Nephron (organoid): ENCODE measurements around the gene ZNF91.

Experiments used
- H3K27ac Mint-ChIP-seq, 3 experiments: 2 replicates each; pipeline ENCODE4 v1.8.0; 2020; ENCODE audit warnings: mixed read lengths in 3 of 3, mild to moderate bottlenecking in 2 of 3, moderate library complexity in 1 of 3
- H3K27me3 Mint-ChIP-seq: 2 replicates; pipeline ENCODE4 v1.8.0; 2021; ENCODE audit warnings: low read depth, mild to moderate bottlenecking, moderate library complexity, mixed read lengths
- H3K36me3 Mint-ChIP-seq: 2 replicates; pipeline ENCODE4 v1.8.0; 2020; ENCODE audit warnings: low read depth, mixed read lengths
- H3K4me1 Mint-ChIP-seq: 2 replicates; pipeline ENCODE4 v1.8.0; 2020; ENCODE audit warnings: mixed read lengths
- H3K4me3 Mint-ChIP-seq, 3 experiments: 2 replicates each; pipeline ENCODE4 v1.8.0; 2020; ENCODE audit warnings: mild to moderate bottlenecking in 3 of 3, mixed read lengths in 3 of 3, moderate library complexity in 2 of 3
- H3K9me3 Mint-ChIP-seq: 2 replicates; pipeline ENCODE4 v1.8.0; 2020; ENCODE audit warnings: mixed read lengths
- TF ChIP-seq, protein P1 (sequence below), 3 experiments: fragments of 200-600 bp; sonication (generic); IDR thresholded peaks; one replicate each; pipeline ENCODE4 v1.5.0; 2021; ENCODE audit warnings: antibody characterized with exemption in 3 of 3; ENCODE audit not compliant: unreplicated experiment in 3 of 3

The ZNF91 gene

DNA sequence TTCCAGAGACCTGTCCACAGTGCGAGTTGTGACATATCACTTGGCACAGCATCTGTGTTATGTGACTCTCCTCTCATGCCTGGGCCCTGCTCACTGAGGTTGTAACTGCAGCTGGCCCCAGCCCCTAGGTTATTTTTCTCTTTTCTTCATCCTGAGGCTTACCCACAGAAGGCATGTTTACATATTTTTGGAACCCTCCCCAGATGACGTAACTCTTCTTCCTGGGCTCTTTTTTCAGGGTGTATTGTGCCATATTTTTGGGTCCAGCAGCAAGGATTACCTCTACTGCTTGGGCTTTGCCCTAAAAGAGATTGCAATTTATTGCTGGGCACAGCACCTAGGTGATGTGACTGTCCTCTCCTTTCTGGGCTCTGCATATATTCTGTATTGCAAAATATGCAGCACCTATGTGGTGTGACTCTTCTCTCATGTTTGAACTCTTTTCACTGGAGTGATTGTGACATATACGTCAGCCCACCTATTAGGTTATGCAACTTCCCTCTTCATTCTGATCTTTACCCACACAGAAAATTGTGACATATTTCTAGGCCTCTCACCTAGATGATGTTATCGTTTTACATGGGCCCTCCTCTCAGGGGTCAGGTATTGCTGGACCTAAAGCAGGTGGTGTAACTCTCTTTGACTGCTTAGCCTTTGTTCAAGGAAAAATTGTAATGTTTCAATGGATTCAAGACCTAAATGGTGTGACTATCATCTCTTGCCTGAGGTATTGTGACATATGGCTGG, 80.6 kb downstream of the ZNF91 start:
- Mint-ChIP-seq H3K36me3 (peaks cover 9% of the 10 kb centered on the region), H3K4me3 (no peak overlapping the region), H3K27ac (no peak overlapping the region), H3K9me3 (peaks cover 16% of the 10 kb centered on the region), H3K27me3 (no peaks in the 10 kb centered on the region), H3K4me1 (no peaks in the 10 kb centered on the region)
- TF ChIP-seq, protein P1, sequence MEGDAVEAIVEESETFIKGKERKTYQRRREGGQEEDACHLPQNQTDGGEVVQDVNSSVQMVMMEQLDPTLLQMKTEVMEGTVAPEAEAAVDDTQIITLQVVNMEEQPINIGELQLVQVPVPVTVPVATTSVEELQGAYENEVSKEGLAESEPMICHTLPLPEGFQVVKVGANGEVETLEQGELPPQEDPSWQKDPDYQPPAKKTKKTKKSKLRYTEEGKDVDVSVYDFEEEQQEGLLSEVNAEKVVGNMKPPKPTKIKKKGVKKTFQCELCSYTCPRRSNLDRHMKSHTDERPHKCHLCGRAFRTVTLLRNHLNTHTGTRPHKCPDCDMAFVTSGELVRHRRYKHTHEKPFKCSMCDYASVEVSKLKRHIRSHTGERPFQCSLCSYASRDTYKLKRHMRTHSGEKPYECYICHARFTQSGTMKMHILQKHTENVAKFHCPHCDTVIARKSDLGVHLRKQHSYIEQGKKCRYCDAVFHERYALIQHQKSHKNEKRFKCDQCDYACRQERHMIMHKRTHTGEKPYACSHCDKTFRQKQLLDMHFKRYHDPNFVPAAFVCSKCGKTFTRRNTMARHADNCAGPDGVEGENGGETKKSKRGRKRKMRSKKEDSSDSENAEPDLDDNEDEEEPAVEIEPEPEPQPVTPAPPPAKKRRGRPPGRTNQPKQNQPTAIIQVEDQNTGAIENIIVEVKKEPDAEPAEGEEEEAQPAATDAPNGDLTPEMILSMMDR (IDR thresholded peaks at IDR 0.05; ENCODE audit: unreplicated experiment in 3 of 3) = no peak

DNA sequence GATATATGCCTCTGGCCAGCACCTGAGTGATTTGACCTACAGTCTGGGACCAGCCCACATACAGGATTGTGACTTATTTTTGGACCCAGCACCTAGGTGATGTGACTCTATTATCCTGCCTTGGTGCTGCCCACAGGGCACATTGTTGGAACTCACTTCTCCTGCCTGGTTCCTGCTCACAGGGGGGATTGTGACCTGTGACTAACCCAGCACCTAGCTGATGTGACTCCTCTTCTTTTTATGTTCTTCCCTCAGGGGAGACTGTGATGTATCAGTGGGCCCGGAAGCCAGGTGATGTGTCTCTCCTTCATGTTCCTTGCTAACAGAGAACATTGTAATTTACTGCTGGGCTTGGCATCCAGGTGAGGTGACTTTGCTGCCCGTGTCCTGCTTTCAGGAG, 82.1 kb downstream of the ZNF91 start:
- no peak overlapping the region for H3K4me3 Mint-ChIP-seq
- H3K9me3 Mint-ChIP-seq = peaks cover 15% of the 10 kb centered on the region
- TF ChIP-seq, protein P1 (IDR thresholded peaks at IDR 0.05; ENCODE audit: unreplicated experiment in 3 of 3) = no peak
- H3K4me1 Mint-ChIP-seq = no peaks in the 10 kb centered on the region
- no peak overlapping the region for H3K27ac Mint-ChIP-seq
- H3K36me3 Mint-ChIP-seq = peaks cover 20% of the 10 kb centered on the region
- H3K27me3 Mint-ChIP-seq = no peaks in the 10 kb centered on the region

DNA sequence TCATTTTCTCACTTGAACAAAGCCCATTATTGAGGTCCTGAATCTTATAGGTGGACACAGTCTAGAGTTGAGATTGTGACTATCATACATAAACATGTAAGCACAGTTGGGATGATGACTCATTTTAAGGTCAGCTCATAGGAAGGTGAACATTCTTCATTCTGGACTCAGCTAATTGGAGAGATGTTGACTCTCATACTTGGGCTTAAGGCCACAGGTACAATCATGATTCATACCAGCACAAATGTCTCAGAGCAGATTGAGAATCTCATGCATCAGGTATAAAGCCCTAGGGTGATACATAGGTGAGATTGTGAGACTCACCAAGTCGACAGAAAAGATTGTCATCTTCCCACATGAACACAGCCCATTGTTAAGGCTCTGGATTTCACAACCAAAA, 82.8 kb downstream of the ZNF91 start:
- Mint-ChIP-seq H3K4me1 (no peaks in the 10 kb centered on the region), H3K27ac (no peak overlapping the region), H3K27me3 (no peaks in the 10 kb centered on the region), H3K9me3 (peaks cover 15% of the 10 kb centered on the region), H3K4me3 (no peak overlapping the region), H3K36me3 (peaks cover 21% of the 10 kb centered on the region)
- TF ChIP-seq, protein P1 (IDR thresholded peaks at IDR 0.05; ENCODE audit: unreplicated experiment in 3 of 3) = no peak

DNA sequence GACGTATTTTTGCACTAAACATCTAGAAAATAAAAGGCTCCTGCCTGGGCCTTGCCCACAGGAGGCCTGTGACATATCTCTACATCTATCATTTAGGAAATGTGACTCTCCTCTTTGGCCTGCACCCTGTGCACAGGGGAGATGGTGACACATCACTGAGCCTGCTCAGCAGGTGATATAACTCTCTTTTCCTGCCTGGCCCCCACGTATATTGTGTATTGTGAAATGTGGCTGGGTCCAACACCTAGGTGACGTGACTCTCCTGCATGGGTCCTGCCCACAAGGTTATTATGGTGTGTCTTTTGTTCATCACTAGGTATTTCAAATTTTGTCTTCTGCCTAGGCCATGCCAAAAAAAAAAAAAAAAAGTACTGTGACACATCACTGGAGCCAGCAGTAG, 83.7 kb downstream of the ZNF91 start:
- Mint-ChIP-seq H3K4me3 (no peak overlapping the region), H3K36me3 (peaks cover 24% of the 10 kb centered on the region), H3K9me3 (peaks cover 18% of the 10 kb centered on the region), H3K27ac (no peak overlapping the region), H3K27me3 (no peaks in the 10 kb centered on the region), H3K4me1 (no peaks in the 10 kb centered on the region)
- TF ChIP-seq, protein P1 (IDR thresholded peaks at IDR 0.05; ENCODE audit: unreplicated experiment in 3 of 3) = no peak

DNA sequence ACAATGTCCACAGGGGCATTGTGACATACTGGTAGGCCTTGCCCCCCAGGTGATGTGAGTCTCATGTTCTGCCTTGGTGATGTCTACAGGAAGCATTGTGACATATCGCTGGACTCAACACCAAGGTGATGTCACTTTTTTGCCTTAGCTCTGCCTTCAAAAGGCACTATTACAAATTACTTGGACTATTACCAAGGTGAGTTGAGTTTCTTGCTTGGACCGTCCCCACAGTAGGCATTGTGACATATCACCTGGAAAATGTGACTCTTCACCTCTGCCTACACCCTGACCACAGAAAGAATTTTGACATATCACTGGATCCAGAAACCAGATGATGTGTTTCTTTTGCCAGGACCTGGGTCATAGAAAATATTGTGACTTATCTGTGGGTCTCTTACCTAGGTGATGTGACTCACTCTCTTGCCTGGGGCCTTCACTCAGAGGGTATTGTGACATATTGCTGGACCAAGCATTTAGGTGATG, 84.5 kb downstream of the ZNF91 start:
- H3K4me3 Mint-ChIP-seq = no peak overlapping the region

More for the DNA sequence above, 84.5 kb downstream of the ZNF91 start:
- Mint-ChIP-seq H3K27me3 (no peaks in the 10 kb centered on the region), H3K4me1 (no peaks in the 10 kb centered on the region), H3K36me3 (peaks cover 24% of the 10 kb centered on the region), H3K27ac (no peak overlapping the region), H3K9me3 (peaks cover 19% of the 10 kb centered on the region)
- TF ChIP-seq, protein P1 (IDR thresholded peaks at IDR 0.05; ENCODE audit: unreplicated experiment in 3 of 3) = no peak
